DMS153 (cell line): ENCODE data around the gene B9D2.
"Not testable (repeated sequence)": the region's sequence is repeated elsewhere in the genome, so short reads cannot be mapped to it uniquely, and the experiment has no call there.

Source experiments
- DNase-seq: peaks from one replicate; lab custom pipeline; 2025; lab: John Stamatoyannopoulos, UW

B9D2 gene

GRCh38 chr19:41363753-41364523 lies at the start of gene B9D2:
Gene B9D2 (minus strand): TSS chr19:41364149. CDS start chr19:41363519, 630 bp downstream.
- DNase-seq, result peak; percentile 97

GRCh38 chr19:41412953-41413352 lies 49.0 kb upstream of the B9D2 start:
- no peak for DNase-seq

GRCh38 chr19:41411968-41412265 lies 48.0 kb upstream of the B9D2 start:
- DNase-seq, result no peak

- DNase-seq, result no peak
Observed at GRCh38 chr19:41411100-41411967, 47.4 kb upstream of the B9D2 start.

GRCh38 chr19:41410336-41411054 lies 46.5 kb upstream of the B9D2 start:
- DNase-seq, result no peak

GRCh38 chr19:41409288-41409687 lies 45.3 kb upstream of the B9D2 start:
- peak; percentile 44 for DNase-seq

- not testable (repeated sequence) for DNase-seq
Observed at GRCh38 chr19:41408846-41409245, 44.9 kb upstream of the B9D2 start.

- no peak for DNase-seq
Observed at GRCh38 chr19:41408256-41408655, 44.3 kb upstream of the B9D2 start.

- no peak for DNase-seq
Observed at GRCh38 chr19:41407271-41407670, 43.3 kb upstream of the B9D2 start.

- no peak for DNase-seq
Observed at GRCh38 chr19:41405776-41406175, 41.8 kb upstream of the B9D2 start.

- DNase-seq, result no peak
Observed at GRCh38 chr19:41403181-41403970, 39.4 kb upstream of the B9D2 start.

- no peak for DNase-seq
Observed at GRCh38 chr19:41402010-41402409, 38.1 kb upstream of the B9D2 start.

- DNase-seq, result no peak
Observed at GRCh38 chr19:41401483-41401882, 37.5 kb upstream of the B9D2 start.

GRCh38 chr19:41399525-41399924 lies 35.6 kb upstream of the B9D2 start:
- no peak for DNase-seq

GRCh38 chr19:41399091-41399490 lies 35.1 kb upstream of the B9D2 start:
- DNase-seq, result no peak

- DNase-seq, result no peak
Observed at GRCh38 chr19:41398598-41398997, 34.6 kb upstream of the B9D2 start.

- no peak for DNase-seq
Observed at GRCh38 chr19:41398050-41398418, 34.1 kb upstream of the B9D2 start.

- DNase-seq, result peak; percentile 99
Observed at GRCh38 chr19:41397086-41398049, 33.4 kb upstream of the B9D2 start, which contains the start of the genes BCKDHA and EXOSC5. Gene BCKDHA (plus strand): TSS chr19:41397818. CDS start chr19:41397828, 10 bp downstream. Gene EXOSC5 (minus strand): TSS chr19:41397359. CDS start chr19:41397328, 31 bp downstream.

- no peak for DNase-seq
Observed at GRCh38 chr19:41395355-41395754, 31.4 kb upstream of the B9D2 start.

- no peak for DNase-seq
Observed at GRCh38 chr19:41392775-41393174, 28.8 kb upstream of the B9D2 start.
